GM19395 (cell line): ENCODE measurements around the gene RAF1.

Source experiments
- ATAC-seq: cut with Tn5 transposase; IDR thresholded peaks from one replicate; pipeline ENCODE4 v1.9.1; 2021; ENCODE audit warnings: mild to moderate bottlenecking, moderate library complexity; ENCODE audit not compliant: unreplicated experiment

The RAF1 gene

GRCh38 chr3:12598890-12599289 lies 65.0 kb downstream of the RAF1 start:
- ATAC-seq: no peak

- ATAC-seq: no peak
Measured at GRCh38 chr3:12593473-12593872, 70.4 kb downstream of the RAF1 start.

GRCh38 chr3:12591997-12592715 lies 71.8 kb downstream of the RAF1 start:
- no peak for ATAC-seq

- no peak for ATAC-seq
Measured at GRCh38 chr3:12591456-12591855, 72.5 kb downstream of the RAF1 start.

- no peak for ATAC-seq
Measured at GRCh38 chr3:12590096-12590495, 73.8 kb downstream of the RAF1 start.

GRCh38 chr3:12588039-12589009 lies 75.6 kb downstream of the RAF1 start:
- ATAC-seq: no peak

GRCh38 chr3:12586403-12586802 lies 77.5 kb downstream of the RAF1 start:
- ATAC-seq: no peak

GRCh38 chr3:12585970-12586369 lies 77.9 kb downstream of the RAF1 start:
- no peak for ATAC-seq

- ATAC-seq: no peak
Measured at GRCh38 chr3:12585181-12585580, 78.7 kb downstream of the RAF1 start.

GRCh38 chr3:12584083-12584482 lies 79.8 kb downstream of the RAF1 start:
- ATAC-seq: no peak

- ATAC-seq: no peak
Measured at GRCh38 chr3:12583280-12583679, 80.6 kb downstream of the RAF1 start.

GRCh38 chr3:12582730-12583129 lies 81.2 kb downstream of the RAF1 start:
- ATAC-seq: no peak

- ATAC-seq: no peak
Measured at GRCh38 chr3:12579905-12580304, 84.0 kb downstream of the RAF1 start.

- no peak for ATAC-seq
Measured at GRCh38 chr3:12579456-12579855, 84.5 kb downstream of the RAF1 start.

GRCh38 chr3:12578742-12579141 lies 85.2 kb downstream of the RAF1 start:
- no peak for ATAC-seq

GRCh38 chr3:12577379-12577778 lies 86.5 kb downstream of the RAF1 start:
- no peak for ATAC-seq

GRCh38 chr3:12574661-12575060 lies 89.3 kb downstream of the RAF1 start:
- ATAC-seq: no peak

- ATAC-seq: no peak
Measured at GRCh38 chr3:12574131-12574530, 89.8 kb downstream of the RAF1 start.

- no peak for ATAC-seq
Measured at GRCh38 chr3:12571986-12572385, 91.9 kb downstream of the RAF1 start.

GRCh38 chr3:12569836-12570235 lies 94.1 kb downstream of the RAF1 start:
- ATAC-seq: no peak

GRCh38 chr3:12568747-12569146 lies 95.2 kb downstream of the RAF1 start:
- no peak for ATAC-seq

- ATAC-seq: no peak
Measured at GRCh38 chr3:12566976-12567375, 96.9 kb downstream of the RAF1 start.
